ENCODE data around the gene ALLC. TPM values are rescaled to one million over a fixed set of nuclear protein-coding genes. Genes with fewer than 3 reads are reported as not detected.

The ALLC gene
- total RNA-seq, 1 donor from 2014 or later, result not detected

GRCh38 chr2:3670941-3671340 lies 12.9 kb downstream of the ALLC start:
- no peak for TF ChIP-seq CTCF (IDR thresholded peaks at IDR 0.05; ENCODE audit: unreplicated experiment)
- peaks cover 36% of the 10 kb centered on the region for H3K27me3 Mint-ChIP-seq (ENCODE audit: low read depth)
- no peaks in the 10 kb centered on the region for H3K4me1 Mint-ChIP-seq
- DNase-seq (ENCODE audit: low spot score in 2 of 2, unreplicated experiment in 2 of 2), result no peak
- no peak overlapping the region for H3K27ac Mint-ChIP-seq
- no peaks in the 10 kb centered on the region for H3K9me3 Mint-ChIP-seq
- no peak overlapping the region for H3K4me3 Mint-ChIP-seq
- no peaks in the 10 kb centered on the region for H3K36me3 Mint-ChIP-seq

GRCh38 chr2:3672861-3673678 lies 15.1 kb downstream of the ALLC start:
- Mint-ChIP-seq H3K27ac (no peak overlapping the region), H3K9me3 (no peaks in the 10 kb centered on the region), H3K36me3 (no peaks in the 10 kb centered on the region), H3K4me1 (no peaks in the 10 kb centered on the region), H3K27me3 (ENCODE audit: low read depth) (peaks cover 44% of the 10 kb centered on the region), H3K4me3 (no peak overlapping the region)
- no peak for TF ChIP-seq CTCF (IDR thresholded peaks at IDR 0.05; ENCODE audit: unreplicated experiment)
- no peak for DNase-seq (ENCODE audit: low spot score in 2 of 2, unreplicated experiment in 2 of 2)

- H3K36me3 Mint-ChIP-seq, result no peaks in the 10 kb centered on the region
- H3K27ac Mint-ChIP-seq, result no peak overlapping the region
- no peak for DNase-seq (ENCODE audit: low spot score in 2 of 2, unreplicated experiment in 2 of 2)
- no peak overlapping the region for H3K4me3 Mint-ChIP-seq
- no peaks in the 10 kb centered on the region for H3K4me1 Mint-ChIP-seq
- no peak for TF ChIP-seq CTCF (IDR thresholded peaks at IDR 0.05; ENCODE audit: unreplicated experiment)
- H3K9me3 Mint-ChIP-seq, result no peaks in the 10 kb centered on the region
- peaks cover 56% of the 10 kb centered on the region for H3K27me3 Mint-ChIP-seq (ENCODE audit: low read depth)
These were observed 16.3 kb downstream of the ALLC start for GRCh38 chr2:3674066-3674845.

GRCh38 chr2:3675687-3676086 lies 17.7 kb downstream of the ALLC start:
- H3K36me3 Mint-ChIP-seq, result no peaks in the 10 kb centered on the region
- H3K9me3 Mint-ChIP-seq, result no peaks in the 10 kb centered on the region
- H3K4me1 Mint-ChIP-seq, result no peaks in the 10 kb centered on the region
- DNase-seq (ENCODE audit: low spot score in 2 of 2, unreplicated experiment in 2 of 2), result no peak
- peaks cover 57% of the 10 kb centered on the region for H3K27me3 Mint-ChIP-seq (ENCODE audit: low read depth)
- no peak for TF ChIP-seq CTCF (IDR thresholded peaks at IDR 0.05; ENCODE audit: unreplicated experiment)
- H3K4me3 Mint-ChIP-seq, result no peak overlapping the region
- no peak overlapping the region for H3K27ac Mint-ChIP-seq

GRCh38 chr2:3677436-3677835 lies 19.4 kb downstream of the ALLC start:
- no peaks in the 10 kb centered on the region for H3K9me3 Mint-ChIP-seq
- no peak for DNase-seq (ENCODE audit: low spot score in 2 of 2, unreplicated experiment in 2 of 2)

More at GRCh38 chr2:3677436-3677835, 19.4 kb downstream of the ALLC start:
- H3K4me1 Mint-ChIP-seq, result no peaks in the 10 kb centered on the region
- no peaks in the 10 kb centered on the region for H3K36me3 Mint-ChIP-seq
- no peak for TF ChIP-seq CTCF (IDR thresholded peaks at IDR 0.05; ENCODE audit: unreplicated experiment)
- H3K4me3 Mint-ChIP-seq, result no peak overlapping the region
- H3K27me3 Mint-ChIP-seq (ENCODE audit: low read depth), result peaks cover 57% of the 10 kb centered on the region
- no peak overlapping the region for H3K27ac Mint-ChIP-seq
